NCI-H1436 treated with DMSO at 0.1 percent for 48 hours (cell line): Measurements from ENCODE around the gene ACAA2.

Source experiments
- DNase-seq: peaks from one replicate; lab custom pipeline; 2025; lab: John Stamatoyannopoulos, UW

The ACAA2 gene

DNA sequence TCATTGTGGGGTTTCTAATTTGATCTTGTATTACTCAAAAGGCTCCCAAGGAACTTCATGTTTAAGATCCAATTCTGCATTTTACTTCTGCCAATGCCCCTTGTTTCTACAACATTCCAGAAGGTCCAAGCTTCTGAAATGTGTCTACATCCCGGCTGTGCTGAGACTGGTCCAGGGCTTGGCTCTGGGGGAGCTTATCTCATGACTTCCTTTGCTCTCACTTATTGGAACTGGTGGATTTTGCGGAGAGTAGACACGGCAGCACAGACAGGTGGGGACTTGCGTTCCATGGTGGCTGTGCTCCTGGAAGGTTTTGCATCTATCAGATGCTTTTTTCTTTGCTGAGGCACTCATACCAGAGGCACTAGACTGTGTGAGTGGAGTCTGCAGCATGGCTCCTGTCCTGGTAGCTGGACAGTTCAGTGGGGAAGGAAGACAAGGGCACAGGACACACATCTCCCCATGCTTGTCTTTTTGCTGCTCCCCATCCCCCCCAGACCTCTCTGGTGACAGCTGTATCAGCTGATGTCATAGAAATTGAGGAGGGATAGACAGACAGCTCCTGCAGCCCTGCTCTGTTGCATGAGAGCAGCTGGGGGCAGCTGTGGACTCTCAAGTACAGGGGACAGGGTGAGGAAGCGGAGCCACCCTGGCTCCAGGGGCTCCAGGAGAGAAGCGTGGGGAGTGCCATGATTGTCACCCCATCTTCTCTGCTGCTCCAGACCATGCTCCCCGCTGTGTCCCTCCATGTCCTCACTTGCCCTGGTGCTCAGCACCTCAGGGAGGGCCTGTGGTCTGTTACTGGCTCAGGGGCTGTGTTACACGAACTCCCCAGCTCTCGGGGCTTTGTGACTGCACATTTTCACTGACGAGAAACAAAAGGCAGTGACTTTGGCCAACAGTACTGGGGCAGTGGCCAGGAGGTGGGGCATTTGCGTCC lies 46.0 kb downstream of the ACAA2 start:
- no peak for DNase-seq

DNA sequence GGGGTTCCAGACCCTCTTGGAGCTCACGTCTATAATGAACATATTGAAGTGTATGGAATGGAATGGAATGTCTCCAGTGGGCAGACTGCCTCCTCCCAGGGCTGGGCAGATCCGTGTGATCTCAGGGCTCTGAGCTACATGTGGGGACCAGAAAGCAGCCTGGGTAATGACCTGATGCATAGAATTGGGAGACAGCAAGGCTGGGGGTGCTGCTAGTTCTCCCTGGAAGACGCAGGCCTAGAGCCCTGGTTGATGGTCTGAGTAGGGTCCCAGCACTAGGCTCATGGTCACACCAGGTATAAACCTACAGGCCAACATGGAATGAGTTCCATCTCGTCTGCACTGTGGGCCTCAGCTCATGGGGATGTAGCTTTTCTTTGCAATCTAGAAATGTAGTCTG lies 46.7 kb downstream of the ACAA2 start:
- DNase-seq, result no peak

DNA sequence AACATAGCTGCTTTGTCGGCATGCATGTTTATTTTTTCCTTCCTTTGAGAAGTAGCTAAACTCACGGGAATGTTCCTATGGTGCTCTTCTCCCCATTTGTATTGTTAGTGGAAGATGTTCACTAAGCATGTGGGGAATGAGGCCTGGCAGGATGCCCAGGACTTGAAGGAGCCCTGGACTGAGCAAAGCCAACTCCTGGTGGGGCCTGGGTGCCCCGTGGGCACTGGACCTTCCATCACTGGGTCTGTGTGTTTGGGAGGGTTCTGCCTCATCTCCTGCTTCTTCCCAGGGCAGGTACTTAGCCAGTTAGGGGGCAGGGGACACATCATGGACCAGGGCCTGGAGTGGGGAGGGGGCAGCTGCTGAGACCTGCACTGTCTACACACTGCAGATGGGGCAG lies 49.3 kb downstream of the ACAA2 start:
- DNase-seq, result no peak

DNA sequence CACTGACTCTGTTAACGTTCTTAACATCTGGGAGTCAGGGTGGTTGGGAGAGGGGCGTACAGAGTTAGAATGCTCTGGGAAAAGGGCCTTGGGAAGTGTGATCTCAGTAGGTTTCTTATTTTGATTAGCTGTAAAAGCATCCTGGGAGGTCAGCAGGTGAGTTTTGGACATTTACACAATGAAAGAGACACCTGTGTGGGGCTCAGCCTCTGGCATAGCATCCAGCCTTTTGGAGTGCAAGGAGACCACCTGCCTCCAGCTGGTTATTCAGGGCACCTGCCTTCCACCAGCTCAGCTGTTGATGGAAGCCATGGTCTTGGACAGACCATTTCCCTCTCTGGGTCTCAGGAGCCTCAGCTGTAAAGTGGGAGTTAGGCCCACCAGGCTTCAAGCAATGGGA lies 49.7 kb downstream of the ACAA2 start:
- no peak for DNase-seq

DNA sequence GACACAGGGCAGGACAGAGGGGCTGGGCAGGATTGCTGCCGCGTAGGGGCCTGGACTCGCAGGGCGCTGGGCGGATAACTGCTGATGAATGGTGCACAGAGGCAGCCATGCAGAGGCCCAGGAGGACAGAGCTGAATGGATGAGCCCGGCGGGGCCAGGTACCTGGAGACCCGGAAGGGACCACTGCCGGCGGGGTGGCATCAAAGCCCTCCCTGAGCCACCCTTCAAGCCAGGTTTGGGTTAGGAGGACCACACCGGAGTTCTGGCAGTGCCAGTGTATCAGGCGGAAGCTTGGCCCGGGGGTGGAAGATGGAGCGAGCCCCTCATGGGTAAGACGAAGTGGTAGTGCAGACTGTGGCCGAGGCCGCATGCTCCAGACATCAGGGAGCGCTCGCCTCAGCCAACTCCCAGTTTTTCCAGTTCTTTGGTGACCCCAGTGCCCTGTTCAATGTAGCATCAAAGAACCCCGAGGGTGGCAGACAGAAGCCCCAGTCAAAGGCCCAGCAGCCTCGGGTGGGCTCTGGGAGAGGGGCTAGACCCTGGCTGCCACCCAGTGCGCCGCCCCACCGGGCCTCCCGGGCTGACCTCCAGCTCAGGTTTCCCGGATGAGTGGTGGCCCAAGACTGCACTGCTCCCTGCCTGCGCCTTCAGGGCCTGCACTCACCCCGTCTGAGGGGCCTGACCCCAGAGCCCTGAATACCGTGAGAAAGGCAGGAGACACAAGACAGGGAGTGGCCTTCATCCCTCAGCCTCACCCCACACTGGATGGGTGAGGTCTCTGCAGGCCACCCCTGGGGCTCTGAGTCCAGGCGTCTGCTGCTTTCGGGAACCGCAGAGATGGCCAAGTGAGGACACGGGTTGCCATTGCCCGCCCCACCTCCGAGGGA lies 50.9 kb downstream of the ACAA2 start:
- DNase-seq, result no peak

DNA sequence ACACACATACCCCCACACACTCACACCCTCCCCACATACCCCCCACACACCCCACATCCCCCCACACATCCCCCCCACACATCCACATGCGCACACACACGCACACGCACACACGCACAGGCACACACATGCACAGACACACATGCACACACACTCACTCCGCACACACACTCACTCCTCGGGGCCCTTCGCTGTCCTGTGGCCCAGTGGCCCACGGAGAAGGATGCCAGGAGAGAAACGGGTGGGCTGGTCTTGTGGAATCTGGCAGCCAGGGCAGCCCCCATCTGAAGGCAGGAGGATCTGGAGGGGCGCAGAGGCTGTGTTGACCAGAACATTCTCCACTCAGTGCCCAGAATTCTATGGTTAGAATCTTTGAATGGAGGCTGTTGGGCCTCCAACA lies 51.6 kb downstream of the ACAA2 start:
- DNase-seq, result no peak

DNA sequence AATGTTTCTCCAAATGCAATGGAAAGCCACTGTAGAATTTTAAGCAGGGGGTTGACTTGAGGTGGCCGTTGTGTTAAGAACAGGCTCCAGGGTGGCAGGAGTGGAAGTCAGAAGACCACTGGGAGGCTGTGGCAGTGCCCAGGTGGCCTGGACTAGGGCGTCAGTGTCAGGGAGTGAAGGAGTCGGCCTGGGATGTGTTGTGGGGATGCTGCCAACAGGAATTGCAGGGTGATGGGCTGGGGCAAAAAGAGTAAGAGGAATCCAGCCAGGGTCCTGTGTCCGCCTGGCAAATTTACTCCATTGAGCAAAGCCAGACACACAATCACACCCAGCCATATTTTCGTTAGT lies 55.1 kb downstream of the ACAA2 start:
- DNase-seq, result no peak

DNA sequence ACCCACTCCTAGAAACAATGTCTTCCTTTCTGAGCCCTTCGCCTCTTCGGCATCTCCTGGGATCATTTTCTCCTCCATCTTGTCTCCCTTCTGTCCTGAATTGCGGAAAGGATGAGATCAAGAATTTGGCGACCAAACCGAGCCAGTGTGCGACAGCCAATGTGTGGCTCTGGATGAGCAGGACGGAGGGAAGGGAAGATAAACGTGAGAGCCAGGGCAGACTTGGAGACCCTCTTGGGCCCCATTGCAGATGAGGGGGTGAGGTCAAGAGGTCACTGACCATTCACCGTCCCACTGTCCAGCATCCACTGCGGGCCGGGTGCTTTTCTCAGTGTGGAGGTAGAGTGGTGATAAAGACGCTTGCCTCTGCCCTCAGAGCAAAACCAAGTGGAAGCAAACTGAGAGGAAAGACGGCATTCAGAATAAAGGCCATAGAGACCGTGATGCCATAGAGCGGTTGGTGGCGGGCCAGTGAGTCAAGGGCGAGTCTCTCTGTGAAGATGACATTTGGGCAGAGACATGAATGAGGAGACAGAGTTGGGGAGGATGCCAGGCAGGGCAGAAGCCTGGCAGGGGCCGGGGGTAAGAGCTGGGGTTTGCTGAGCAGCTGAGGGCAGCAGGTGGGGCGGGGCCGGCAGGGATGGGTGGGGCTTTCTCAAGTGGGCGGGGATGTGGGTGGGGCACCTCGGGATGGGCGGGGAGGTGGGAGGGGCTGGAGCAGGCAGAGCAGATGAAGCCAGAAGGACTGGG lies 55.6 kb downstream of the ACAA2 start:
- no peak for DNase-seq

DNA sequence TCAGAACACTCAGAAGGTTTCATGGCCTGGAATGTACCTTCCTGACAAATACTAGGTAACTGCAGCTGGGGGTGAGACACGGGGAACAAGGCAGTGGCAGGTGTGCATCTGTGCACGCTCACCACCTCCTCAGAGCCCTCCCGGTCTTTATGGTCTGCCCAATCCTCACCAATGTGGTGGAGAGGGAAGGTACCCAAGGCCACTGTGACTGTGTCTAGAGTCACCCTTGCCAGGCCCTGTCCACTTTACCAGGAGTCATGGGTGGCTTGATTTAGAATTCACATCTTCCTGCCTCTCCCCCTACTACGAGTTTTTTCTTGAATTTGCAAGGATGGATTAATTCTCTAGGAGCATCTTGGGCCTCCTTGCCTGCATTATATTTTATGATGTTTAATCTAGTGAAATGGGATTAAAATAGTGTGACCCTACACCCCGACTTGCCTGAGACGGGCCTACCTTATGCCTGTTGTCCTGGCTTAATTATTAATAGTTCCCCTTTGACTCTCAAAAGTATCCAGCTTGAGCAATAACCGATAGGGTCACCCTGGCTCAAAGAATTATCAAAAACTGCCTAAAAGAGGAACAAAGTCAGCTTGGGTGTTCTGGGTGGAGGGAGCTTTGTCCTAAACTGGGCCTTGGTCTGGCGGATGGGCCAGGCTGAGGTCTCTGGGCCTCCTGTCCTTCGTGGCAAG lies 56.5 kb downstream of the ACAA2 start:
- no peak for DNase-seq

DNA sequence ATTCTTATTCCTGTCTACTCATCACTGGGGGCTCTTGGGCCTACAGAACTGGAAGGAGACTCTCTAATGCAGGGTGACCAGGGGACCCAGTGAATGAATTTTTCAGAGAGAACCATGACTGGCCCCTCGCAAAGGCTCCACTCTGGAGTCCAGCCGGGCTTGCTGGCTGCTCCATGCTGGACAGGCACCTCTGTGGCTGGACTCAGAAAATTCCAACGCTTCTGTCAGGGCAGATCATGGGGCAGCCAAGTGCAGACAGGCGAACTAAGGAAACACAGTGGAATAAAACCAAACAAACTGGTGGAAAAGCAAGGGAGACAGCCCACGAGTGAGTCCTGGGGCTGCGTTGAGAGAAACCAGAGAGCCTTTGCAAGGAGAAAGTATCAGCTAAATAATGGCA lies 57.2 kb downstream of the ACAA2 start:
- DNase-seq, result no peak

DNA sequence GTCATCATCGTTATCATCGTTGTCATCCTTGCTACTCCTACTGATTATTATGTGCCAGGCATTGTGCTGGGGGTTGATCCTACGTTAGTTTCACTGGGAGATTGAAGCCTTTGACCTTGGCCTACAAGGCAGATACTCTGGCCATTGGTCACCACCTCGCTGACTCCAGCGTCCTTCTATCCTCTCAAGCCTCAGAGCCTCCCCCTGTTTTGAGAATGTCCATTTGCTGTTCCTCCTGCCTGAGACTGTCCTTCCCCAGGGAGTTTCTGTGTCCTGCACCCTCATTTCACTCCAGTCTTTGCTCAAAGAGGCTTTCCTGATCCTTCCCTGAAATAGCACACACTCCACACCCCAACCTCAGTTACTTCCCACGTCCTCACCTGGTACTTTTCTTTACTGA lies 57.8 kb downstream of the ACAA2 start:
- no peak for DNase-seq

DNA sequence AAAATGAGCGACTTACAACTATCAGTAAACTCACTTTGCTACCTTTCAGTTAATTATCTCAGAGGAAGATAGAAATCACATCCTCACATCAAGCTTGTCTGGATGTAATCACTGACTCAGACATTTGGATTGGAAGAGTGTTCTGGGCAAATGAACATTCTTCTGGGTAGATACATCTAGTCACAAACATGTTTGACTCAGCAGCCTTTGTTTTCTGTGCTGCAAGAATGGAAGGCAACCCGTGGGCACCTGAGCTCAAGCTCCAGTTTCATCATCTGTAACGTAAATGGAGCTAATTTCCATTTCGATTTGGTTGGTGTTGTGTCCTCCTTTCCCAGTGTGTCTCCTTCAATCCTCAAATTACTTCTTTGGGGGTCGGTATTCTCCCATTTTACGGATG lies 58.5 kb downstream of the ACAA2 start:
- DNase-seq, result no peak

DNA sequence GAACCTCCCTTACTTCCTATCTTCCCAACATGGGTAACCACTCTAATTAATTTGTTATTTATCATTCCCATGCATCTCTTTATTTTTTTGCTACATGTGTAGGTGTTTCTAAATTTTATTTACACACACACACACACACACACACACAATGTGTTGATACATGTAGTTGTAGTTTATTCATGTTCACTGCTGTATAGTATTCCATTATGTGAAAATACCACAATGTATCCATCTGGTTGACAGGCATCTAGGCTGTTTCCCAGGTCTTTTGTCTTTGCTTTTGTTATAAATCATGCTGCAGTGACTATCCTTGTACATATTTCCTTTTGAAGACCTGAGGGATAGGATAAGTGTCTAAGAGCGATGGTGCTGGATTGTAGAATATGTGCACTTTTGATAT lies 59.7 kb downstream of the ACAA2 start:
- no peak for DNase-seq

DNA sequence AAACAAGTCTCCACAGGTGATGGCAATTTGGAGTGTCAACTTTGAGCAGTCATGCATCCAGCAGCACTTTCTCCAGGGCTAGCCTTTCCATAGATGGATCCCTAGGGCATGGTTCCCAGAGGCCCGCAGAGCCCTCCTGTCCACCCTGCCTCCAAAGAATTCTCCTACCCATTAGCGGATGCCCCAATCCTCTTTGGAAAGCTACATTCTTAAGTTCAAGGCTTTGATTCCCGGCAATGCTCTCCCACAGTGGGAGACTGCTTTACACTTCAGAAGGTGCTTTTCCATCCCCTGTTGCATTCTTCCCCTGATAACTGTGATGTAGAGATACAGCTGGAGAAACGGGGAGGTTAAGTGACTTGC lies 61.3 kb downstream of the ACAA2 start:
- no peak for DNase-seq

DNA sequence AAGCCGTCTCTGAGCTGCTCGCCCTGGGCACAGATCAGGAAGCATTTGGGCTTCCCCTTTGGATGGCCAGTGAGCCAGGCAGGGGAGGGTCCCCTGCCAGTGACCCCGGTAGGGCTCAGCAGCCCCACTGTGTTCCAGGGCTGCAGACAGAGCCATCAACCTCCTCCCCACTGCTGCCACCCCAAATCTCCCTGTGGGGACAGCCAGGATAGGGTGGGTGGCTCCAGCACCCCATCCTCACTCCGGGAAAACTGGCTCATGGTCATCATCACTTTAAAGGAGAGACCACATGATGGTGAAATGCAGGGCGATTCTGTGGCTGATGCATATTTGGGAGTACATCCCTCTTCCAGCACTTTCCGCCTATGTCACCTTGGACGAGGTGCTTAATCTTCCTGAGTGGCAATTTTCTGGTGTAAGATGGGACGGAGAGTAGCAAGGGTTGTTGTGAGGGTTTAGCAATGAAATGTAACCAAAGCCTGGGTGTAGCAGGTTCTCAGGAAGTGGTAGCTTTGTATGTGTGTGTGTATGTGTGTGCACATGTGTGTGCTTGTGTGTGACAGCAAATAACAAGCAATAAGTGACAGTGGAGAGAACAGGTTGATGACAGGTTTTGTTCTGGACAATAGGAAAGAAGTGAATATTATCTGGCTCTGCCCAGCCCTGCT lies 61.8 kb downstream of the ACAA2 start:
- DNase-seq, result no peak

DNA sequence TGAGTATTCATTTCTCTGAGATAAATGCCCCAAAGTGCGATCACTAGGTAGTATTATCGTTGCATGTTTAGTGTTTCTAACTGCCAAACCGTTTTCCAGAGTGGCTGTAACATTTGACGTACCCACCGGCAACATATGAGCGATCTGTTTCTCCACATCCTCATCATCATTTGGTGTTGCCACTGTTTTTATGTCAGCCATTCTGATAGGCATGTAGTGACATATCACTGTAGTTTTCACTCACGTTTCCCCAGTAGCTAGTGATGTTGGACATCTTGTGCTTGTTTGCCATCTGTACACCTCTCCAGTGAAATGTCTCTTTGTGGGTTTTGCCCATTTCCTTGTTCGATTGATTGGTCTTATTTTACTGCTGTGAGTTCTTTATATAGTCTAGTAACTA lies 63.8 kb downstream of the ACAA2 start:
- DNase-seq, result no peak

DNA sequence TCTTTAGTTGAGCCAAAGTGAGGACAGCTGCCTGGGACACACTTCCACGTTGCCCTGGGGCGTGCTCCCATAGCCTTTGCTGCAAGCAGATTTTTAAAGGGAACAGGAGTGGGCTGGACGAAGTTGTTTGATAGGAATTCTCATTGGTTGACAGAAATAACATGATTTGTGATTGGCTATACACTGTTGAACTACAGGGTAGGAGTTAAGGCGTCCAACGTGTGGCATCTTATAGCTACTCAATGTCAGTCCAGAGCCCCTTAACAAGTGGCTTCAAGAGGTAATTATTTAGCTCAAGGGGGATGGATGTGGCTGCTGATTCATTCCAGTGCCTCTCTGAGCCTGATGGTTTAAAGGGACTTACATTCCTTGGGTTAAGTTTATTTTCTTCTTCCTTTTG lies 65.5 kb downstream of the ACAA2 start:
- no peak for DNase-seq

DNA sequence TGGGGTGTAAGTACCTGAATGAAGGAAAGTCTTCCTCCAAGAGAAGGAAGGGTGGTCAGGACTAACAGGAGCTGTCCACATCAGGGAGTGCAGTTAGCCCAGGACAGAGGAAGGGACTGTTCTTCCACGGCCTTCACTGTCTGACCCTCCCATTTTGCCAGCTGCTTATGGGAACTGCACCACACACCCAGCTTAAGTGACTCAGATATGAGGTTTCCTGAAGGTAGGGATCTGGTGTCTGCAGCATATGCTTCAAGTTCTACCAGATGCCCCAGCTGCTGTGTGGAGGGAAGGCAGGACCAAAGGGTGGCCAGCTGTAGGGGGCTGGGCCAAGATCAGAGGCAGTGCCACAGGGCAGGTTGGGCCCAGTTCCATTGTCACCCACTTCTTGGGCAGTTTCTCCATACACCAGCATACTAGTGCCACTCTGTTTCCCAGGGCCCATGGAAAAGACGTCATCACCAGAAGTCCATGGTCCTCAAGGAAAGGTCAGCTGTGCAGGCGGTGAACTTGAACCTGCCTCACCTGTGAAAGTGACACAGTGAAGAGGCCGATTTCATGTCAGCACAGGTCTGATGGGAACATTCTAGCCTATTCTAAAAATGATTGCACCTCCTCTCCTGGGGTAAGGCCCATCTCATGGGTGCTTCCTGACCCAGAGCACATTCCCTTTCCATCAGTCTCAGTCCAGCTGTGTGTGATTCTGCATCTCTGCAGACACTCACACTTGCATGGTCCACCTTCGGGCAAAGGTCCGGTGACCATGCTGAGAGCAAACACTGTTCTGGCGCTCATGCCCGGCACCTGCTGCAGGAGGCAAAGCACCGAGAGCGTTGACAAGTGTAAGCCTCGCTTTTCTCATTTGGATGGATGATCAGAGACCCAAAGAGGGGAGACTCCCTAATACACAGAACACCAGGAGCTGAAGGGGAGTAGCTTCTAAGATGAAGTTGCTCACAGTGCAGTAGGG lies 68.0 kb downstream of the ACAA2 start:
- DNase-seq, result no peak

DNA sequence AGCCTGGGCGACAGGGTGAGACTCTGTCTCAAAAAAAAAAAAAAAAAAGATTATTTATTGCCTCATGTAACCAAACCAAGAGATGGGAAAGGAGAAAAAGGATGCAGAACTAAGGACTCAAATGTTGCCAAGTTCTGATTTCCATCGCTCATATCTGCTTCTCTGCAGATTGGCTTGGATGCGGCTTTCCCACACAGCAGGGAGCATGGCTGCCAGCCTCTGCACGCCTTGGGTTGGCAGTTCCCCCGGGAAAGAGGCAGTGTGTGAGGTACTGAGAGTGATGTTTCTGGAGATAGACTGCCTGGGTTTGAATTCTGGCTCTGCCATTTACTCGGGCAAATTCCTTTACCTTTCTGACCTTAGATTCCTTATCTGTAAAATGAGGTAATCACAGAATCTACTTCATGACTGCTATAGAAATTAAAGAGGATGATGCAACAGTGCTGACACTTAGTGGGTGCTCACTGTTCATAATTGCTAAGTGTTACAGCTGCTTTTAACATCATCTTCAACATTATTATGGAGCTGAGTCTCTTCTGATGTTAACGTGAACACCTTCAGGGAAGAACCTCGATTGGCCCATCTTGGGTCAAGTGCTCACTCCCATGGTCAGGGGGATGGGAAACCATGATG lies 68.8 kb downstream of the ACAA2 start:
- DNase-seq, result no peak

DNA sequence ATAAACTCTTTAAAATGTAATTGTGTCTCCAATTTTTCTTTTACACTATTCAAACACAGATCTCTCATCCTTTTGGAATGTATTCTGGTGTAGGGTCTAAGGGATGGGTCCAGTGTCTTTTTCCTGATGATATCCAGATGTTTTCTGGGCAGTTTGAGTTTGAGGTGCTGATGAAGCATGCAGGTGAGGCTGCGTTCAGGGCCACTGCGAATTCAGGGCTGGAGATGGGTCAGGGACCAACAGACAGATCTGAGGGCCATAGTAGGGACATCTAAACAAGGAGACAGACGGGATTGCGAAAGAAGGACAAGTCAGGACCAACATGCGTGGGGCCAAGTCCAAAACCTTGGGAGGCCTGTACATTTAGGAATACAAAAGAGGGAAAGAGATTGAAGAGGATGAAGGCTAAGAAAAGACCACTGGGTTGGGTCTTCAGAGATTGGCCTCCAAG lies 70.2 kb downstream of the ACAA2 start:
- DNase-seq, result no peak
